HFFc6 (cell line): ENCODE measurements around the gene DENND11. TPM values are rescaled to one million over a fixed set of nuclear protein-coding genes. Genes with fewer than 3 reads are reported as not detected.

ENCODE experiments used
- DNase-seq: peaks from one replicate; pipeline ENCODE4 v3.0.0-alpha.2; 2018
- H3K27ac Mint-ChIP-seq: 2 replicates; pipeline ENCODE4 v1.8.0; 2020; ENCODE audit warnings: mild to moderate bottlenecking, mixed read lengths
- H3K27me3 Mint-ChIP-seq: 2 replicates; pipeline ENCODE4 v1.8.0; 2021; ENCODE audit warnings: mild to moderate bottlenecking, moderate library complexity, mixed read lengths; ENCODE audit not compliant: insufficient read depth
- H3K36me3 Mint-ChIP-seq: 2 replicates; pipeline ENCODE4 v1.8.0; 2021; ENCODE audit warnings: low read depth, mixed read lengths
- H3K4me1 Mint-ChIP-seq: 2 replicates; pipeline ENCODE4 v1.8.0; 2020; ENCODE audit warnings: low read depth, mixed read lengths
- H3K4me3 Mint-ChIP-seq: 2 replicates; pipeline ENCODE4 v1.8.0; 2020; ENCODE audit warnings: mild to moderate bottlenecking, moderate library complexity, mixed read lengths
- H3K9me3 Mint-ChIP-seq: 2 replicates; pipeline ENCODE4 v1.8.0; 2020; ENCODE audit warnings: mild to moderate bottlenecking, mixed read lengths
- CTCF ChIP-seq: fragments of 200-600 bp; sonication (generic); IDR thresholded peaks from 2 replicates; pipeline ENCODE4 v1.5.0; 2021; ENCODE audit warnings: antibody characterized with exemption, mild to moderate bottlenecking
- total RNA-seq, 6 experiments: library from RNA; stranded (reverse); fragmentation: NEBNext Ultra II Directional; extraction: Animal tissue kit (Norgen Biotek cat#: 25700); gene quantifications; 2 replicates in 1 of 6; 3 replicates in 5 of 6; pipeline ENCODE4 v1.2.3, GENCODE V29; 2021

The DENND11 gene
- total RNA-seq, 6 experiments from 2014 or later, result 3.4 to 3.8 (median 3.6) TPM

GRCh38 chr7:141652691-141653090, 49.3 kb downstream of the DENND11 start:
- Mint-ChIP-seq H3K27ac (no peak overlapping the region; the same call in 1 of the 2 replicates), H3K4me3 (no peak overlapping the region), H3K36me3 (no peaks in the 10 kb centered on the region; the same call in 1 of the 2 replicates), H3K27me3 (no peaks in the 10 kb centered on the region), H3K4me1 (peaks cover 9% of the 10 kb centered on the region), H3K9me3 (no peaks in the 10 kb centered on the region)
- no peak for TF ChIP-seq CTCF
- DNase-seq, result no peak

Other genes starting within 250 kb of the DENND11 start
- gene AGK, start 150.8 kb downstream of the DENND11 start, total RNA-seq, result 10 to 100 TPM; 14.7 to 18.0 (median 16.1) TPM
- not detected for gene WEE2, start 6.2 kb upstream of the DENND11 start, total RNA-seq
- 100 to 1,000 TPM; 122 to 180 (median 147) TPM for gene SSBP1, start 36.2 kb upstream of the DENND11 start, total RNA-seq
- under 1 TPM in 2 of 6 experiments, not detected in 4; 0.17 to 0.26 TPM for gene TAS2R3, start 61.9 kb upstream of the DENND11 start, total RNA-seq
- gene TAS2R4, start 74.5 kb upstream of the DENND11 start, total RNA-seq, result under 1 TPM in 3 of 6 experiments, not detected in 3; 0.07 to 0.12 (median 0.07) TPM
- gene TAS2R5, start 88.1 kb upstream of the DENND11 start, total RNA-seq, result under 1 TPM in 4 of 6 experiments, not detected in 2; 0.17 to 0.21 (median 0.18) TPM
- not detected for gene PRSS37, start 139.3 kb upstream of the DENND11 start, total RNA-seq
- not detected for gene OR9A4, start 214.2 kb upstream of the DENND11 start, total RNA-seq
- not detected for gene CLEC5A, start 244.8 kb upstream of the DENND11 start, total RNA-seq